Nephron (organoid): ENCODE results near the gene ANKRA2.

ENCODE experiments used
- H3K27ac Mint-ChIP-seq, 3 experiments: 2 replicates each; pipeline ENCODE4 v1.8.0; 2020; ENCODE audit warnings: mixed read lengths in 3 of 3, mild to moderate bottlenecking in 2 of 3, moderate library complexity in 1 of 3
- H3K27me3 Mint-ChIP-seq: 2 replicates; pipeline ENCODE4 v1.8.0; 2021; ENCODE audit warnings: low read depth, mild to moderate bottlenecking, moderate library complexity, mixed read lengths
- H3K36me3 Mint-ChIP-seq: 2 replicates; pipeline ENCODE4 v1.8.0; 2020; ENCODE audit warnings: low read depth, mixed read lengths
- H3K4me1 Mint-ChIP-seq: 2 replicates; pipeline ENCODE4 v1.8.0; 2020; ENCODE audit warnings: mixed read lengths
- H3K4me3 Mint-ChIP-seq, 3 experiments: 2 replicates each; pipeline ENCODE4 v1.8.0; 2020; ENCODE audit warnings: mild to moderate bottlenecking in 3 of 3, mixed read lengths in 3 of 3, moderate library complexity in 2 of 3
- H3K9me3 Mint-ChIP-seq: 2 replicates; pipeline ENCODE4 v1.8.0; 2020; ENCODE audit warnings: mixed read lengths
- CTCF ChIP-seq, 3 experiments: fragments of 200-600 bp; sonication (generic); IDR thresholded peaks; one replicate each; pipeline ENCODE4 v1.5.0; 2021; ENCODE audit warnings: antibody characterized with exemption in 3 of 3; ENCODE audit not compliant: unreplicated experiment in 3 of 3

The ANKRA2 gene

GRCh38 chr5:73507062-73507461, 58.4 kb downstream of the ANKRA2 start:
- peaks cover 53% of the 10 kb centered on the region for H3K36me3 Mint-ChIP-seq
- no peaks in the 10 kb centered on the region for H3K9me3 Mint-ChIP-seq
- peak overlapping the region in 2 of 3 experiments; percentile 27 to 35 for H3K27ac Mint-ChIP-seq
- no peak overlapping the region for H3K4me3 Mint-ChIP-seq
- TF ChIP-seq CTCF (IDR thresholded peaks at IDR 0.05; ENCODE audit: unreplicated experiment in 3 of 3), result no peak
- H3K4me1 Mint-ChIP-seq, result no peaks in the 10 kb centered on the region
- H3K27me3 Mint-ChIP-seq, result no peaks in the 10 kb centered on the region

GRCh38 chr5:73506459-73506955, 58.9 kb downstream of the ANKRA2 start:
- Mint-ChIP-seq H3K27ac (no peak overlapping the region), H3K9me3 (no peaks in the 10 kb centered on the region), H3K4me3 (no peak overlapping the region), H3K36me3 (peaks cover 54% of the 10 kb centered on the region), H3K27me3 (no peaks in the 10 kb centered on the region), H3K4me1 (peaks cover 1% of the 10 kb centered on the region)
- TF ChIP-seq CTCF (IDR thresholded peaks at IDR 0.05; ENCODE audit: unreplicated experiment in 3 of 3), result no peak
